Posterior vena cava (tissue), 2 donors: ENCODE results near the gene SMG6. TPM values are rescaled to one million over a fixed set of nuclear protein-coding genes. Genes with fewer than 3 reads are reported as not detected.

Experiments used
- DNase-seq: peaks from one replicate; pipeline ENCODE4 v3.0.0-alpha.2; 2020; ENCODE audit warnings: low spot score
- intact Hi-C, 2 donors: fragments of 100-400 bp; cut with DNase I; formaldehyde crosslinking; loops; one replicate each; pipeline versions ENCODE4 v1.14.1 to v1.14.2; 2022 to 2023
- total RNA-seq, 2 donors: library from RNA; stranded (reverse); fragmentation: NEBNext Ultra II Directional; extraction: Animal tissue kit (Norgen Biotek cat#: 25700); gene quantifications; one replicate each; pipeline ENCODE4 v1.2.1, GENCODE V29; 2021
- donor health status: DM: yes; HTN: yes; CAD: no.
- donor health status: DM: yes; HTN: yes; CAD: no.

SMG6 gene
- total RNA-seq, 2 donors from 2014 or later, result 36.2 to 43.8 TPM

DNA sequence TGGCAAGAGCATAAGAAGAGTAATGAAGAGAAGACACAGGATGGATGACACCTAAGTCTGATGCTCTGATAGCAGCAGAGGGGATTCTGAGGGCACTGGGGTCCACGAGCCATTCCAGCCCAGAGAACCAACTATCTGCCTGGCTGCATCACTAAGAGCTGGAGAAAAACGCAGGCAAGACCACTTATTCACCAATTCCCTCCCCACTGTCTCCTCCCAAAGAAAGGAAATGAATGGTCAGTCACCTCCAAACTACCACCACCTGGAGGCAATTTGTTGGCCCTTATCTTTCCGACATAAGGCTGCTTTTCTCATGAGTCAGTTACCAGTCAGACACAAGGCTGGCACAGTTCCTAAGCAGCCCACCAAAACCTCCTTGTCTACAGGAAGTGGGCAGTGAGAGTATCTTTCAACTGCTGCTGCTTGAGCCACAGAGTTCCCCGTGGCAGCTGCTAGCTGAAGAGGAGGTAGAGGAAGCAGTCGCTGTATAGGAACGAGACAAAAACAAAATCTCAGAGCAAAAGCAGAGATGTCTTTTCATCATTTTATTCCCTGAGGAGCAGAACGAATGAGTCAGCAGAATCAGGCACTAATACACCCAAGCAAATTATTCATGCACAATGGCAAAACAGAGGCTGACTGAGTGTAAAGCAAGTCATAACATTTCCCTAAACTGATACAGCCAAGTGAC is 111.1 kb downstream of the SMG6 start:
- intact Hi-C loops, result no loop called here
- no peak for DNase-seq

DNA sequence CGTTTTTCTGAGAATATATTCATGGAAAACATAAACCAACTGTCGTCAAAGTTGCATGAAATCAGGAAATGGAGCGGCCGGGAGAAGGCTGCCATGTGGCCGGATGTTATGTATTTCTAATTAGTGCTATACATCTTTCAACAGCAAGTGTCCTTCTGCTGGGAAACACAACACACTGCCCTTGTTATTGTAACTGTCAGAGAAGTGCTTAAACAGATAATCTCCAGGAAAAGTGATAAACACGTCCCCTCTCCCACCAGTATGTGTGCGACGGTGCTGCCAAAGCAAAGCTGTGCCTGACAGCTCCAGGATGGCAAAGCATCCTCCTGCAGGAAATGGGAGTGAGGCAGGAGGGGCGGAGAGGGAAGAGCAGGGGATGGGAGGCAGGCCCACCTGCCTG is 111.8 kb downstream of the SMG6 start:
- no peak for DNase-seq
- intact Hi-C loops, result no loop called here

DNA sequence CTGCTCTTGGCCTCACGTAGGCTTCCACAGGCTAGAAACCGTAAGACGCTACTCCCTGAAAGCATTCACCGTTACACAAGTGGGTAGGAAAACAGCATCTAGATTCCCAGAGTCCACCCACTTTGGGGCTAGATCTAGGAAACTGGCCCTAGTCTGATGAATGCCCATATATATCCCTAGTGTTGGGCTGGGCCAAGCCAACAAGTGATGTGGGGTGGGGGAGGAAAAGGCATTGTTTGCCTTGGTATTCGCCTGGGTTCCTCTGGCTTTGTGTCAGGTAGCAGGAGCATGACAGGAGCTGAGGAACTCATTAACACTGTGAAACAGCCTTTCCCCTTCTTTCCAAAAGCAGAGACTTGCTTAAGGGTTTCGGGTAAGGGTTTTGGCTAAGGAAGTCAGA is 112.4 kb downstream of the SMG6 start:
- intact Hi-C loops, result no loop called here
- DNase-seq, result no peak

DNA sequence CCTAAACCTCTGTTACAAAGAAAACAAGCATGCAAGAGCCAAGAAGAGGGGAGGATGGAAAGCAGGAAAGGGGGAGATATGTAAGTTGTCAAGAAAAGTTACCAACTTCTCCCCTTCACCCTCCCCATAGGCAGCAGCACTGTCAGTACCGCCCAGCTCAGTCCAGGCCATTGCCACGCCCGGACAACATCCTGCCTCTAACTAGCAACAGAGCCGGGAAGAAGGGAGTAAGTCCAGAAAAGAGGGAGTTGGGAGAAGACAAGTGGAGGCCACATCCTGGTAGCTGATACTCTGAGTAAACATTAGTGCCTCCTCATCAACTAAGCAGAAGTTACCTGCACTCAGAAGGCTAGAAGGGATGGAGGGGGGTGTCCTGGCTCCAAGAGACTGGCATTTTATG is 113.6 kb downstream of the SMG6 start:
- intact Hi-C loops, result no loop called here
- DNase-seq, result no peak

DNA sequence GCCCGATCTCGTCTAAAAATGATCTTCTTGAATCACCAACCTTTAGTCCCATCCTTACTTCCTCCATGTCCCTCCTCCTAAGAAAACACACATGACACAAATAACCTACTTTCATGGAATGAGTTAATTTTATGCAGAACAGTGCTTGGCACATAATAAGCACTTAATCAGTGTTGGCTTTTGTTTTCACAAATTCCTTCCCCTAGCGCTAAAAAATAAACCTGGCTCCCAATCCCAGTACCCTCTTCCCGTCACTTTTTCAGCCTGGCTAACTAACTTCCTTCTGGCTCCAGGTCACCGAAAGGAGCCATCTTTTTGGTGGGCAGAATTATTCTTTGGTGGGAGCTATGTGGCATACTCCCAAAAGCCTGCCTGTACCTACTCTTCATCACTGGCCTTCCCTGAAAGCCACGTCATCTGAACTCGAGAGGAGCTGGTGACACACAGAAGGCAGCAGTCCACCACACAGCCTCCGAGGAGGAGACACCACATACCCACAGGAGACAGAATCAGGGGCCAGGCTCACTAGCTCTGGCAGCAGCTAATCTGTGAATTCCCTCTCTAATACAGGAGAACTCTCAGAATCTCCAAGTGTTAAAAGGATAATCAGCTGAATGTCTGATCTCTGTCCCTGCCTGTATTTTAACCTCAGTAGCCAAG is 114.5 kb downstream of the SMG6 start:
- intact Hi-C loops, result no loop called here
- no peak for DNase-seq

DNA sequence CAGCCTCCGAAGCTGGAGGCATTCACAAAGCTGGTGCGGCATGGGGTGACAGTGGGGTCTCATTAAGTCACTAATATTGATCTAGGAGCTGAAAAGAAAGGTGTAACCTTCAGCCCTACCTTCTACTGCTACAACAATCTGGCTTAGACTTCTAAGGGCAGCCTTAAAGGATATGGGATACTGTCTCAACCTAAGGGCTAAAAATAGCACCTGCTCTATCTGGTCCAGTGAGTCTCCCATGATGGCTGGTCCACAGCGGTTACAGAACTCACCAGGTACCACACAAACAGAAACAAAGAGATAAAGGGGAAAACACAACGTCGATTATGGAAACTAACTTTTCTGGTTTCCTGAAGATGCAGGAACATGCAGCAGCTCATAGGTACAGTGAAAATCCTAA is 115.8 kb downstream of the SMG6 start:
- no peak for DNase-seq
- intact Hi-C loops, result no loop called here

DNA sequence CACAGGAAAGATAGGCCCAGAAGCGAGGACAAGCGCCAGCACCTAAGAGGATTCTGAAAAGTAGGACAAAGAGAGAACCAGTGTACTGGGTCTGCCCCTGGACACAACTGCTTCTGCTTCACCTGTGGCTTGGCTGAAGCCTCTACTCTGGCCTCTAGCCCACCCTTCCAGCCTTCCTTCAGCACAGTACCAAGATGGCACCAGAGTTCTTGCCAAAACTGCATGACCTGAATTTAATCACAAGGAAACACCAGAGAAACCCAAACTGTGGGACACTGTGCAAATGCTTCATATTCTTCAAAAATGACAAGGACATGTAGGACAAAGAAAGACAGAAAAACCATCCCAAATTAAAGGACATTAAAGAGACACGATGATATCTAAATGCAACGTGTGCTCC is 116.6 kb downstream of the SMG6 start:
- intact Hi-C loops, result no loop called here
- no peak for DNase-seq

DNA sequence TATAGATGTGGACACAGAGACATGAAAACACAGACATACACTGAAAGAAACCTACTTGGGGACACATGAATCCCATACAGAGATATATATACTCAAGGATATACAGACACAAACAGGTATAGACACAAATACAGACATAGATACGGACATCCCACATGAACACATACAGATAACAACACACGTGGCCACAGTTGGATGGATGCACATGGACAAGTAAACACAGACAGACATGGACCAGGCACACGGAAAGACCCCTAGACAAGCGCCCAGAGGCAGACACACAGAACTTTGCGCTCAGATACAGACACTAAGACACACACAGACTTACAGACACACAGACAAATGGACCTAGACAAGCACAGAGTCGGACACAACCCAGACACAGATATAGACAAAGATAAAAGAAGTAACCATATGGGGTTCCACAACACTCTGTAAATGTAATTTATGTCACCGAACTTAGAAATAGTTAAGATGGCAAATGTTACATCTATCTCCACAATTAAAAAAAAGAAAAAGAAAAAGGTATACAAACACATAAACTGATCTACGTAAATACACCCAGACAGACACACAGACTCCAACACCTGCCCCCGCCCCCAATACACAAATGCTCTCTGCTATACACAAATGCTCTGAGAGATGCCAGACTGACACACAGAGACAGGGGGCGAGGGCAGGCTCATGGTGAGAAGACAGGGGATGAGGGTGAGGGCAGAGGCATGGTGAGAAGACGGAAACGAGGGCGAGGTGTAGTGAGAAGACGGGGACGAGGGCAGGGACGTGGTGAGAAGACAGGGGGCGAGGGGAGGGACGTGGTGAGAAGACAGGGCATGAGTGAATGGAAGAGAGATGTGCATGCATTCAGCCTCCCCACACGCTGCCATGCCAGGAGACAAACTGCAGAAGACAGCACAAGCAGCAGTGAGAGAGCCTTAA is 118.3 kb downstream of the SMG6 start:
- no peak for DNase-seq

DNA sequence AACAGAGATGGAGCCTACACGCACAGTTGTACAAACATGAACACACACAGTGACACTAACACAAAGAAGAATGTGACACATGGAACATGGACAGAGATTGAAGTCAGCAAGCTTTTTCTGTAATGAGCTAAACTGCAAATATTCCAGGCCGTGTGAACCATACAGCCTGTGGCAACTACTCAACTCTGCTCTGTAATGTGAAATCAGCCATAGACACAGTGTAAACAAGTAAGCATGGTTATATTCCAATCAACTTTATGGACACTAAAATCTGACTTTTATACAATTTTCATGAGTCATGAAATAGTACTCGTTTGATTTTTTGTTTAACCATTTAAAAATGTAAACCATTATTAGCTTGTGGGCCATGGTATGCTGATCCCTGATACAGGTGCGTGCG is 120.2 kb downstream of the SMG6 start:
- no peak for DNase-seq
- intact Hi-C loops, result no loop called here

More for the DNA sequence above, 118.3 kb downstream of the SMG6 start:
- intact Hi-C loops, result no loop called here

DNA sequence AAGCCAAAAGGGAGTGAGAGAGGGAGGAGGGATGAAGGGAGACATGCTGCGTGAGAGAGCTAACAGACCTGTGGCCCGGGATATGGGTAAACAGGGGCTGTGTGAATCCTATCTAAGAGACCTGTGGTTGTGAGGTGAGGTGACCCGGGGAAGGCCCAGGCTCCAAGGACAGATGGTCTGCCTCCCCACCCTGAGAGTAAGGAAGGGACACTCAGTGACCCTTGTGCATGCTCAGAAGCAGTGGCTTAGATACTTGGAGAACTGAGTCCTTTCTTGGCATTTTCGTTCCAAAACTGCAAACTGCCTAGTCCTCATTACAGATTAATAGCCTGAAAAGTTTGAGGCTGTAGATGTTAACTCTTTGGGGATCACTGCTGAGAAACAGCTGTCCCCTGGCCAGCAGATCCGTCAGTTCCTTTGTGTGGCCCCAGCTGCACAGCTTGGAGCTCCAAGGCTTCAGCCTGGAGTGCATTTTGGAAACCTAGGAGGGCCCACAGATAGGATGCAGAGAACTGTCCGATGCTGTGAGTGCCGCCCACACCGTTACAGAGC is 121.6 kb downstream of the SMG6 start:
- DNase-seq, result no peak
- intact Hi-C loops, result no loop called here

DNA sequence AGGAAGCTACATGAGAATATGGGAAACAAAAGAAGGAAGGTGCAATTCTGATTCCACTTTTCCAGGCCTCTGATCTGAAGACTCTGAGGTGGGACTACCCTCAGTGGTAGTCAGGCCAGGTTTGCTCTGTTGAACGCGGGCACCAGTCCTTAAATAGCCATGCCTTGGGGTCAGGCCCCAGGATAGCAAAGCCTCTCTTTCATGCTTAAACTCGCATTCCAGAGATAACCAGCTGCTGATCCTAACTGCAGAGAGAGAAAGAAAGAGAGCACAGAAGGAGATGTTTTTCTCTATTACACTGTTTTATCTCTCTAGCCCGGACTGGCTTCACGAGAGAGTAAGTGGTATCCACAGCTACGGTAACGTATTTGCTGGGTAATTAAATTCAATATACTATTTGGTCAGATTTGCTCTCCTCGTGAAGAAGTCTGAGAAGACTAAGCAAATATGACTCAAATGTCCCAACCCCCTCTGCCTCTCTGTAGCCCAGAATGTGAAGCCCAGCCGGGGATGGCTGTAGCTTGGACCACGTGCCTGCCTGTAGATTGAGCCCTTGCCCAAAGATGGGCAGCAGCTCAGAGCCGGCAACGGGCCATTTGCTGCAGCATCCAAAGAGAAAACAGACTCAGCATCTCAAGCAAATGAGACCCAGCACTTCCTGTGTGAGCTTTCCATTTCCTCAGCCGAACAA is 122.2 kb downstream of the SMG6 start:
- DNase-seq, result peak; percentile 93
- intact Hi-C loops, result no loop called here

DNA sequence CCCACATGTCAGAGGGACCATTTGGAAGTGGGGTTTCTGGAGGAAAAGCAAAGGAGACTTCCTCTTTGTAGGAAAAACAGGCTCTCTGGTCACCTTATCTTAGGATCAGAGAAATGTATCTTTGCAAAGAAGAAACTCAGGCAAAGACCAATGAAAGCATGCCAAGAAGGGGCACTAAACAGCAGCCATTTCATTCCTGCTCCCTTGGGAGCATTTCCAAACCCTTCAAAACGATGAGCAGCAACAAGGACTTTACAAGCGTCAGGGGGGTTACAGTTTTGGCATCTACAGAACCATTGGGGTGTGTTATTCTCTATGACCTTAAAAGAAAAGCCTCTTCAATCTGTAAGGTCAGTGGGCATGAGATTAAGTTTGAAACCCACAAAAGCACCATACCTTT is 122.8 kb downstream of the SMG6 start:
- intact Hi-C loops, result no loop called here
- DNase-seq, result no peak

DNA sequence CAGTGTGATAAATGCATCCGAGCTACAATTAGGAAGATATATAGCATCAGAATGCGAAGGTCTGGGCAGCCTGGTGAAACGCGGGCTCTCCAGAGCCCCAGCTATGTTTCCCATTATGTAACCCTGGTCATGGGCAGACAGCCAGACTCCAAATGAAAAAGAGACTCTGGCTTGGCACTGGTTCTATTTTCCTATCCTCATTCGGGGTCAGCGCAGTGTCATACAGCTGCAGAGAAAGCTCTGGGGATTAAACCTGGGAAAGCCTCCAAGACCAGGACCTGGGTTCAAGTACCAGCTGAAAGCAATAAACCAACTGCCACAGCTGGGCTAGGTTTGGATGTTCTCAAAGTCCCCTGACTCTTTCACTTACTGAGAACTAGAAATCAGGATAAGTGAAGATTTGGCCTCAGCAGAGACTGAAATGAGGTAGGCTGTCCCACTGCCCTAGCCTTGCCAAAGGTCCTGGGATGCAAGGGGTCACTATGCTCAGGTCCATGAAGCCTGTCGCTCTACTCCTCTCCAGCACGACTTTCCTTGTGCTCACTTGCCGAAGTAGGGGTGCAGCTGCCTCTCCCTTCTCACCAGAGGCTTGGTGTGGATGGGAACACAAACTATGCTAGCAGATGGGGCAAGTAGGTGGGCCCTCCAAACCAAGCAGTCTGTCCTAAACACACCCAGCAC is 123.8 kb downstream of the SMG6 start:
- peak; percentile 88 for DNase-seq

DNA sequence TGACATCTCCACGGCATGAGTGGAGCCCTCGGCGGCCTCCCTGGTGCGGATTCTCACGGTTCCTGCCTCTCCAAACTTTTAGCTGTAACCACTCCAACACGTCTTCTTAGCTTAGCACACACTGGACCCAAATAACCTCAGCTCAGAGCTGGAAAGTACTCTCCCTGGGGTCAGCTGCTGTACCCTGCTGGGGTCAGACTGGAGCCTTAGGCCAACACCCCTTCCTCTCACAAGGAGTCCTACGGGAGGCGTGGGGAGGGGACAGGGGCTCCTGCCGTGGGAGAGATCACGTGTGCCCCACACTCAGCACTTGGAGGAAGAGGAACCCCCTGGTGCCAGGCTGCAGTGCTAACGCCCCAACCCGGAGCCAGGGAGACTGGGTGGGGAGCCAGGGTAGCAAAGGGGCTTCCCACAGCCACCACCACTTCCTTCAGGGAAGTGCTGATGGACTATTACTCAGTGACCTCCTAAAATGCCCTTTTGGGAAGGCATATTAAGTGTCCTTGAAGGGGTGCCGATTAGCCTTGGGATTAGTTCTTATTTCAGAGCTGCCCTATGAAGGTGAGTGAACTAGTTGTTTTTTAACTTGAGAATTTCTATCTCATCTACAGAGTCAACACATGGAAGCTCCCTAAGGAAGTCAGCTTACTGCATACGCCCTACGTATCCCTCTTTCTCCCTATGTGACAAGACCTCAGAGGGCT is 124.6 kb downstream of the SMG6 start:
- peak; percentile 86 for DNase-seq

More for the DNA sequence above, 123.8 kb downstream of the SMG6 start:
- intact Hi-C loops, result loop anchor here (5.0 to 10.0 kb wide), 3 partner anchors 33 to 117 kb away; no protein-coding TSS in a partner anchor

DNA sequence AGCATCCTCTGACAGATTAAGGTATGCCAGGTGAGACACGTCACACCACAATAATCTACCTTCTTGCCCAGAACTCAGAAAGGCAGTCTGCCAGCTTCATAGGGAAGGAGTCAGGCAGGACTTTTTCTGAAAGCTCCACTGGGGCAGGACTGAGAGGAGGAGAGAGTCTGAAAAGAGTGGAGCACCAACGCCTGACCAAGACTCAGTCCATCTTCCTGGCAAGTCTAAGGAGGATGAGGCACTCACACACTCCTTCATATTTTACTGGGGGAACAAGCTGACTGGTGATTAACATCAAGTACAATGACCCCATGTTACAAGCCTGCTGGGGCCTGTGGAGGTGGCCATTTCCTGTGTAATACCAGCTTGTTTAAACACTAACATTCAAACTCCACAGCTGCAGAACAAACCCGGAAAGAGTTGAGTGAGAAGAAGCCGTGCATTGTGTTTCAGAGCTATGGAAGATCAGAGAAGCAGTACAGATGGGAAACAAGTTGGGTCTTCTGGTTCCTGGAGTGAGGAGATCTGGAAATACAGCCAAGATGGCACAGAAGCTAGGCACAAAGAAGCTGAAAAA is 126.3 kb downstream of the SMG6 start:
- intact Hi-C loops, result loop anchor here (5.0 to 10.0 kb wide), 3 partner anchors 35 to 115 kb away; no protein-coding TSS in a partner anchor
- DNase-seq, result no peak

More for the DNA sequence above, 124.6 kb downstream of the SMG6 start:
- intact Hi-C loops, result loop anchor here (5.0 to 10.0 kb wide), 3 partner anchors 33 to 117 kb away; no protein-coding TSS in a partner anchor

DNA sequence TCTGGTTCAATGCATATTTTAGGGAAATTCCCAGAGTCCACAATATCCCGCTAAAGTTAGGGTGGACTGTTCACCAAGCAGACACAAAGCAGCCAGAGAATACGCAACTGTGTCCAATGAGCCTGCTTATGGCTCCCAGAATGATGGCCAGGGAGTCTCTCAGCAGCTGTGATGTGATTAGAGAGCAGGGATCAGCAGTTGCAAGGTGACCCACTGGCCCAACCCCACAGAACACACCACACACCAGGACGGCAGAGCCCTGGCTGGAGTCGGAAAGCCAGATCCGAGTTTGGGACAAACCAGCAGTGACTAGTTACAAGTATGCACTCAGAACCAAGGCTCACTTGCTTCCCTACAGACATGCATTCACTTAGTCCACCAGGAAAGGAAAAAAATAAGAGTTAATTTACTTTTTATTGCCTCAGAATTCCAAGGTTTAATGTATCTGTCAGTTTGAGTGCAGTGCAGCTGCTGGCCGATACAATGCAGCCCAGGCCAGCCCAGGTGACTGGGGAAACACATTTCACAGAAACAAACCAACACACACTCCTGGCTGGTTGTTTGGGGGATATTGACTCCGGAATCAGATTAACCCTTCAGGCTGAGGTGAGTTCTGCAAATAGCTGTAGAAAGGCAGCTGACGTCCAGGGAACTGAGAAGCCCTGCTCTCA is 127.0 kb downstream of the SMG6 start:
- intact Hi-C loops, result loop anchor here (5.0 to 10.0 kb wide), 3 partner anchors 36 to 114 kb away; no protein-coding TSS in a partner anchor

DNA sequence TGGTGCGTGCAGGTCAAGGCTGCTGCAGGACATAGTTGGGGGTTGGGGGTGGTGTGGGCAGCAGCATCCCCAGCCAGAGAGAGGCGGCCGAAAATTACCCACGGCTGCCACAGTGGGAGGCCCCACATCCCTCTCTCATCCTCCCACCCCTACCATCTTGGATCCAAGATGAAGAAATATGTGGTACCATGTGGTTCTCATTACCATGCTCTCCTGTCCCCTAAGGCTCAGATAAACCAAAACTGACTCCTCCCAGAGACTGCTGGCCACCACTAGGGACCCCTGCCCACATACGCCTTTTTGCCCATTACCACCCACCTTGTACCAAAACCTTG is 128.3 kb downstream of the SMG6 start:
- intact Hi-C loops, result loop anchor here (5.0 to 10.0 kb wide), 3 partner anchors 37 to 113 kb away; no protein-coding TSS in a partner anchor

More for the DNA sequence above, 127.0 kb downstream of the SMG6 start:
- DNase-seq, result no peak

More for the DNA sequence above, 128.3 kb downstream of the SMG6 start:
- no peak for DNase-seq
